Measurements from ENCODE around the gene EFNB3.

EFNB3 gene

DNA sequence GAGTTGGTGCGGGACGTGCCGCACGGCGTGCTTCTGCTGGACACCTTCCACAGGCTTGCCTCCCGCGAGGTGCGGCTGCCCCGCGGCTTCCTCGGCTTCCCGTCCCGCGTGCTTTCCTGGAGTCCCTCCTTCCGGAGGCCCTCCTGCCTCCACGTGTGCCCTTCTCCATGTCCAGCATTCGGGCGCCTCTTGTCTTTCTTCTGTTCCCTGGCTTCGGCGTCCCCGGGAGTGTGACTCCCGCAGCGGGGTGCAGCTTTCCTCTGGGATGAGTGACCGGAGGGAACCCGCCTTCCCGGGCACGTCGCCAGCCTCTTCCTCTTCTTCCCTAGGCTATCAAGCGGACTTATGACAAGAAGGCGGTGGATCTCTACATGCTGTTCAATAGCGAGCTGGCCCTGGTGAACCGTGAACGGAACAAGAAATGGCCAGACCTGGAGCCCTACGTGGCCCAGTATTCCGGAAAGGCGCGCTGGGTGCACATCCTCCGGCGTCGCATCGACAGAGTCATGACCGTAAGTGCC lies 35.5 kb downstream of the EFNB3 start:
- no peak overlapping the region for H4K91ac ChIP-seq (ENCODE audit: low read depth, low read length, poor library complexity)
- no peak overlapping the region for H2BK120ac ChIP-seq (ENCODE audit: low read depth, low read length)
- H3K4ac ChIP-seq (ENCODE audit: low read length): no peak overlapping the region
- no CpG with 5 or more reads among the region's 42 CpGs for WGBS, 2 donors (ENCODE audit: extremely low coverage in 2 of 2, insufficient read length in 2 of 2, insufficient replicate concordance in 1 of 2)
- no peaks in the 10 kb centered on the region for H3K79me1 ChIP-seq (ENCODE audit: low read depth, low read length)
- peak overlapping the region; percentile 23 for H2AK5ac ChIP-seq (ENCODE audit: low read depth, low read length)
- no peak overlapping the region for H2BK15ac ChIP-seq (ENCODE audit: low read length)
- H3K36me3 ChIP-seq (replicated peaks in 1 of 2; ENCODE audit: control insufficient read depth in 2 of 2, insufficient read depth in 2 of 2, low read length in 2 of 2): no peaks in the 10 kb centered on the region
- no peak overlapping the region for H3K4me3 ChIP-seq (ENCODE audit: low read length in 2 of 2)
- no peak for DNase-seq (ENCODE audit: low spot score)
- H2AFZ ChIP-seq (ENCODE audit: low read length): no peak overlapping the region
- H3K9me3 ChIP-seq (replicated peaks in 1 of 2; ENCODE audit: control insufficient read depth in 2 of 2, insufficient read depth in 1 of 2, low read depth in 1 of 2, low read length in 2 of 2): no peaks in the 10 kb centered on the region
- no peak overlapping the region for H2BK12ac ChIP-seq (ENCODE audit: low read length)
- H3K27ac ChIP-seq (replicated peaks; ENCODE audit: low read length): no peak overlapping the region
- H3K18ac ChIP-seq (ENCODE audit: low read length): no peak overlapping the region
- H3K9ac ChIP-seq (ENCODE audit: low read depth, low read length, poor library complexity): no peak overlapping the region
- no peak overlapping the region for H4K8ac ChIP-seq (ENCODE audit: low read depth, low read length)
- no peaks in the 10 kb centered on the region for H3K4me1 ChIP-seq (ENCODE audit: control insufficient read depth in 2 of 2, insufficient read depth in 1 of 2, low read depth in 1 of 2, low read length in 2 of 2)
- no peak overlapping the region for H2BK5ac ChIP-seq (ENCODE audit: low read length)
- no peak overlapping the region for H3K23ac ChIP-seq (ENCODE audit: low read depth, low read length, poor library complexity)
- no peak overlapping the region for H3K14ac ChIP-seq (ENCODE audit: low read length)
- H3K4me2 ChIP-seq (ENCODE audit: insufficient read depth, low read length, poor library complexity, severe bottlenecking): no peak overlapping the region
- peaks cover 0 to 26% (median 0%) of the 10 kb centered on the region in 3 experiments for H3K27me3 ChIP-seq (ENCODE audit: control insufficient read depth in 3 of 3, insufficient read depth in 3 of 3, low read depth in 1 of 3, low read length in 3 of 3)

GRCh38 chr17:7742729-7743128 lies 37.7 kb downstream of the EFNB3 start:
- H3K4me2 ChIP-seq (ENCODE audit: insufficient read depth, low read length, poor library complexity, severe bottlenecking): no peak overlapping the region
- H3K9ac ChIP-seq (ENCODE audit: low read depth, low read length, poor library complexity): no peak overlapping the region
- no peak overlapping the region for H4K91ac ChIP-seq (ENCODE audit: low read depth, low read length, poor library complexity)
- no peak for DNase-seq (ENCODE audit: low spot score)
- no CpG with 5 or more reads among the region's 10 CpGs for WGBS, 2 donors (ENCODE audit: extremely low coverage in 2 of 2, insufficient read length in 2 of 2, insufficient replicate concordance in 1 of 2)
- H3K36me3 ChIP-seq (replicated peaks in 1 of 2; ENCODE audit: control insufficient read depth in 2 of 2, insufficient read depth in 2 of 2, low read length in 2 of 2): no peaks in the 10 kb centered on the region
- no peak overlapping the region for H3K14ac ChIP-seq (ENCODE audit: low read length)
- no peak overlapping the region for H2BK15ac ChIP-seq (ENCODE audit: low read length)
- H4K8ac ChIP-seq (ENCODE audit: low read depth, low read length): no peak overlapping the region
- no peaks in the 10 kb centered on the region for H3K4me1 ChIP-seq (ENCODE audit: control insufficient read depth in 2 of 2, insufficient read depth in 1 of 2, low read depth in 1 of 2, low read length in 2 of 2)
- H2BK5ac ChIP-seq (ENCODE audit: low read length): no peak overlapping the region
- no peaks in the 10 kb centered on the region for H3K79me1 ChIP-seq (ENCODE audit: low read depth, low read length)
- no peak overlapping the region for H3K23ac ChIP-seq (ENCODE audit: low read depth, low read length, poor library complexity)
- no peak overlapping the region for H3K4ac ChIP-seq (ENCODE audit: low read length)
- H2BK12ac ChIP-seq (ENCODE audit: low read length): no peak overlapping the region
- H2AFZ ChIP-seq (ENCODE audit: low read length): no peak overlapping the region
- H3K27ac ChIP-seq (replicated peaks; ENCODE audit: low read length): no peak overlapping the region
- peak overlapping the region; percentile 6 for H2AK5ac ChIP-seq (ENCODE audit: low read depth, low read length)
- H3K27me3 ChIP-seq (ENCODE audit: control insufficient read depth in 3 of 3, insufficient read depth in 3 of 3, low read depth in 1 of 3, low read length in 3 of 3): peaks cover 0 to 12% (median 0%) of the 10 kb centered on the region in 3 experiments
- no peaks in the 10 kb centered on the region for H3K9me3 ChIP-seq (replicated peaks in 1 of 2; ENCODE audit: control insufficient read depth in 2 of 2, insufficient read depth in 1 of 2, low read depth in 1 of 2, low read length in 2 of 2)
- no peak overlapping the region for H3K18ac ChIP-seq (ENCODE audit: low read length)
- H3K4me3 ChIP-seq (ENCODE audit: low read length in 2 of 2): no peak overlapping the region
- H2BK120ac ChIP-seq (ENCODE audit: low read depth, low read length): no peak overlapping the region

DNA sequence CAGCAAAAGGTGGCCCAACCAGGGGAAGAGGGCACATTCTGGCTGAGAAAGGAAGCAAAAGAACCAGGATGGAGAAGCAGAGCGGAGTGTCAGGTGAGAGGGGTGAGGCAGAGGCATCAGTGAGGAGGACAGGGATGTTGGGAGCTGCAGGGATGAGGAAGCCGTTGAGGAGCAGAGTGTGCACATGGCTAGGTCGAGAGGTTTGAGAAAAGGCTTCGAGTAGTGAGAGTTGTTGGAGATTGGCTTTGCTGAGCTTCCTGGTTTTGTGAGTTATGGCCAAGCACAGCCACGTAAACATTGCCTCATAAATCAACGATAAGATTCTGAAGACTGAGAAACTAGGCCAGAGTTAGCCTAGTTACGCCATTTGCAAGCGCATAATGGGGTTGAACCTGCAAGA lies 39.4 kb downstream of the EFNB3 start:
- Histone ChIP-seq H3K27me3 (ENCODE audit: control insufficient read depth in 3 of 3, insufficient read depth in 3 of 3, low read depth in 1 of 3, low read length in 3 of 3) (peaks cover 0 to 6% (median 0%) of the 10 kb centered on the region in 3 experiments), H2BK15ac (ENCODE audit: low read length) (no peak overlapping the region), H3K18ac (ENCODE audit: low read length) (no peak overlapping the region), H3K9me3 (replicated peaks in 1 of 2; ENCODE audit: control insufficient read depth in 2 of 2, insufficient read depth in 1 of 2, low read depth in 1 of 2, low read length in 2 of 2) (no peaks in the 10 kb centered on the region), H3K4ac (ENCODE audit: low read length) (no peak overlapping the region), H3K23ac (ENCODE audit: low read depth, low read length, poor library complexity) (no peak overlapping the region), H2AFZ (ENCODE audit: low read length) (no peak overlapping the region), H3K9ac (ENCODE audit: low read depth, low read length, poor library complexity) (no peak overlapping the region), H3K14ac (ENCODE audit: low read length) (no peak overlapping the region), H3K27ac (replicated peaks; ENCODE audit: low read length) (no peak overlapping the region), H3K4me1 (ENCODE audit: control insufficient read depth in 2 of 2, insufficient read depth in 1 of 2, low read depth in 1 of 2, low read length in 2 of 2) (no peaks in the 10 kb centered on the region), H4K8ac (ENCODE audit: low read depth, low read length) (no peak overlapping the region), H3K4me3 (ENCODE audit: low read length in 2 of 2) (no peak overlapping the region), H3K36me3 (replicated peaks in 1 of 2; ENCODE audit: control insufficient read depth in 2 of 2, insufficient read depth in 2 of 2, low read length in 2 of 2) (no peaks in the 10 kb centered on the region), H2BK12ac (ENCODE audit: low read length) (no peak overlapping the region), H3K4me2 (ENCODE audit: insufficient read depth, low read length, poor library complexity, severe bottlenecking) (no peak overlapping the region), H2BK120ac (ENCODE audit: low read depth, low read length) (no peak overlapping the region), H2AK5ac (ENCODE audit: low read depth, low read length) (no peak overlapping the region), H2BK5ac (ENCODE audit: low read length) (no peak overlapping the region), H4K91ac (ENCODE audit: low read depth, low read length, poor library complexity) (no peak overlapping the region), H3K79me1 (ENCODE audit: low read depth, low read length) (no peaks in the 10 kb centered on the region)
- WGBS, 2 donors (ENCODE audit: extremely low coverage in 2 of 2, insufficient read length in 2 of 2, insufficient replicate concordance in 1 of 2): no CpG with 5 or more reads among the region's 8 CpGs
- no peak for DNase-seq (ENCODE audit: low spot score)

- no peaks in the 10 kb centered on the region for H3K4me1 ChIP-seq (ENCODE audit: control insufficient read depth in 2 of 2, insufficient read depth in 1 of 2, low read depth in 1 of 2, low read length in 2 of 2)
- H2BK15ac ChIP-seq (ENCODE audit: low read length): no peak overlapping the region
- H3K36me3 ChIP-seq (replicated peaks in 1 of 2; ENCODE audit: control insufficient read depth in 2 of 2, insufficient read depth in 2 of 2, low read length in 2 of 2): no peaks in the 10 kb centered on the region
- H2AFZ ChIP-seq (ENCODE audit: low read length): no peak overlapping the region
- no peak overlapping the region for H3K27ac ChIP-seq (replicated peaks; ENCODE audit: low read length)
- H3K9me3 ChIP-seq (replicated peaks in 1 of 2; ENCODE audit: control insufficient read depth in 2 of 2, insufficient read depth in 1 of 2, low read depth in 1 of 2, low read length in 2 of 2): no peaks in the 10 kb centered on the region
- no peak overlapping the region for H2BK12ac ChIP-seq (ENCODE audit: low read length)
- no peak overlapping the region for H3K18ac ChIP-seq (ENCODE audit: low read length)
- H3K4me3 ChIP-seq (ENCODE audit: low read length in 2 of 2): no peak overlapping the region
- H4K8ac ChIP-seq (ENCODE audit: low read depth, low read length): no peak overlapping the region
- H3K23ac ChIP-seq (ENCODE audit: low read depth, low read length, poor library complexity): no peak overlapping the region
- no peak overlapping the region for H3K4ac ChIP-seq (ENCODE audit: low read length)
- no peak overlapping the region for H3K9ac ChIP-seq (ENCODE audit: low read depth, low read length, poor library complexity)
- no peaks in the 10 kb centered on the region for H3K27me3 ChIP-seq (ENCODE audit: control insufficient read depth in 3 of 3, insufficient read depth in 3 of 3, low read depth in 1 of 3, low read length in 3 of 3)
- WGBS, 2 donors (ENCODE audit: extremely low coverage in 2 of 2, insufficient read length in 2 of 2, insufficient replicate concordance in 1 of 2): no CpG with 5 or more reads among the region's 7 CpGs
- no peak overlapping the region for H3K4me2 ChIP-seq (ENCODE audit: insufficient read depth, low read length, poor library complexity, severe bottlenecking)
- DNase-seq (ENCODE audit: low spot score): no peak
- H2AK5ac ChIP-seq (ENCODE audit: low read depth, low read length): no peak overlapping the region
- no peak overlapping the region for H4K91ac ChIP-seq (ENCODE audit: low read depth, low read length, poor library complexity)
- no peak overlapping the region for H2BK120ac ChIP-seq (ENCODE audit: low read depth, low read length)
- no peak overlapping the region for H2BK5ac ChIP-seq (ENCODE audit: low read length)
- no peaks in the 10 kb centered on the region for H3K79me1 ChIP-seq (ENCODE audit: low read depth, low read length)
- H3K14ac ChIP-seq (ENCODE audit: low read length): no peak overlapping the region
Observed at GRCh38 chr17:7745748-7746470, 40.9 kb downstream of the EFNB3 start.

Data from neuronal stem cell (in vitro differentiated cells).